Ishikawa (cell line): Measurements from ENCODE around the gene RTN4RL1.

ENCODE experiments used
- CEBPB ChIP-seq: IDR thresholded peaks from 2 replicates; pipeline ENCODE4 v1.6.1; 2012
- CREB1 ChIP-seq: IDR thresholded peaks from 2 replicates; pipeline ENCODE4 v1.6.1; 2012; ENCODE audit warnings: low read depth
- EGR1 ChIP-seq: IDR thresholded peaks from 2 replicates; pipeline ENCODE4 v1.6.1; 2012
- EP300 ChIP-seq: IDR thresholded peaks from 2 replicates; pipeline ENCODE4 v1.6.1; 2012; ENCODE audit warnings: borderline replicate concordance
- FOXM1 ChIP-seq: IDR thresholded peaks from 2 replicates; pipeline ENCODE4 v1.6.1; 2012; ENCODE audit warnings: low read depth, borderline replicate concordance
- NFIC ChIP-seq: IDR thresholded peaks from 2 replicates; pipeline ENCODE4 v1.6.1; 2012
- RAD21 ChIP-seq: IDR thresholded peaks from 2 replicates; pipeline ENCODE4 v1.6.1; 2012; ENCODE audit warnings: low read depth
- TAF1 ChIP-seq: IDR thresholded peaks from 2 replicates; pipeline ENCODE4 v1.6.1; 2012; ENCODE audit warnings: low read depth, mild to moderate bottlenecking
- TCF12 ChIP-seq: IDR thresholded peaks from 2 replicates; pipeline ENCODE4 v1.6.1; 2012; ENCODE audit warnings: low read depth
- TEAD4 ChIP-seq: IDR thresholded peaks from 2 replicates; pipeline ENCODE4 v1.6.1; 2012
- YY1 ChIP-seq: IDR thresholded peaks from 2 replicates; pipeline ENCODE4 v1.6.1; 2012; ENCODE audit warnings: low read depth
- ZBTB7A ChIP-seq: IDR thresholded peaks from 2 replicates; pipeline ENCODE4 v1.6.1; 2012; ENCODE audit warnings: low read depth
- TF ChIP-seq, protein P1 (sequence below): IDR thresholded peaks from 2 replicates; pipeline ENCODE4 v1.6.1; 2012; ENCODE audit warnings: low read depth, mild to moderate bottlenecking
- TF ChIP-seq, protein P2 (sequence below): IDR thresholded peaks from 2 replicates; pipeline ENCODE4 v1.6.1; 2012
- TF ChIP-seq, protein P3 (sequence below): IDR thresholded peaks from 2 replicates; pipeline ENCODE4 v1.6.1; 2012

The RTN4RL1 gene

DNA sequence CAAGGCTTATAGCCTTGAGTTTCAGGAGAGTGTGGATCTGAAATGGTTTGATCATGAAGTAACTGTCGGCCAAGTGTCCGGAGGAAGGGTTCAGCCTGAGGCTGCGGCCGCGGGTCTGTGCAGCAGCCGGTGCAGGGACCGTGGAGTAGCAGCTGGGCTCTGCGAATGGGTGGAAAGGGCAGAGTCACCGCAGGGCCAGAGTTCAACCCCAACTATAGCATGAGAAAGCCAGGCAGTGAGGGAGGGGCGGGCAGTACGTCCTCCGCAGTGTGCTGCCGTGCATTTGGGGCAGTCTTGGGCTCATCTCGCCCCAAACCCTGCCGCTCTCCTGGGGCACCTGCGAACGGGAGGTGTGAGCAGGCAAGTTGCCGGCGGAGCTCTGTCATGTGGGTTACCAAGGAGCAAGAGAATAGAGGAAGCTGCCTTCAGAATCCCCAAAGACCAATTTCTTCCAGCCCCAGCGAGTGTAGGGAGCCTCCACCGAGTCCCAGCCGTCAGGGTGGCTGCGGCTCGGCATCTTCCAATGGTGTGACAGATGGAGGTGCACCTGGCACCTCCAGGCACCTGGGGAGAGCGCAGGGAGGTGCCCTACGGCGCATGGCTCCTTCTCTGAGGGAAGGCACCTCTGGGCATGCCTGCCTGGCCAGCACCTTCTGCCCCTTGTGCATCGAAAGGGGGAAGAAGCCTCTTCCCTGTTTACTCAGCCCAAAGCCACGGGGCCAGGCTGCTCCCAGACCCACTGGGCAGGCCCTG is 108.0 kb downstream of the RTN4RL1 start:
- TF ChIP-seq CREB1 = no peak
- no peak for TF ChIP-seq TAF1
- TF ChIP-seq, protein P1, sequence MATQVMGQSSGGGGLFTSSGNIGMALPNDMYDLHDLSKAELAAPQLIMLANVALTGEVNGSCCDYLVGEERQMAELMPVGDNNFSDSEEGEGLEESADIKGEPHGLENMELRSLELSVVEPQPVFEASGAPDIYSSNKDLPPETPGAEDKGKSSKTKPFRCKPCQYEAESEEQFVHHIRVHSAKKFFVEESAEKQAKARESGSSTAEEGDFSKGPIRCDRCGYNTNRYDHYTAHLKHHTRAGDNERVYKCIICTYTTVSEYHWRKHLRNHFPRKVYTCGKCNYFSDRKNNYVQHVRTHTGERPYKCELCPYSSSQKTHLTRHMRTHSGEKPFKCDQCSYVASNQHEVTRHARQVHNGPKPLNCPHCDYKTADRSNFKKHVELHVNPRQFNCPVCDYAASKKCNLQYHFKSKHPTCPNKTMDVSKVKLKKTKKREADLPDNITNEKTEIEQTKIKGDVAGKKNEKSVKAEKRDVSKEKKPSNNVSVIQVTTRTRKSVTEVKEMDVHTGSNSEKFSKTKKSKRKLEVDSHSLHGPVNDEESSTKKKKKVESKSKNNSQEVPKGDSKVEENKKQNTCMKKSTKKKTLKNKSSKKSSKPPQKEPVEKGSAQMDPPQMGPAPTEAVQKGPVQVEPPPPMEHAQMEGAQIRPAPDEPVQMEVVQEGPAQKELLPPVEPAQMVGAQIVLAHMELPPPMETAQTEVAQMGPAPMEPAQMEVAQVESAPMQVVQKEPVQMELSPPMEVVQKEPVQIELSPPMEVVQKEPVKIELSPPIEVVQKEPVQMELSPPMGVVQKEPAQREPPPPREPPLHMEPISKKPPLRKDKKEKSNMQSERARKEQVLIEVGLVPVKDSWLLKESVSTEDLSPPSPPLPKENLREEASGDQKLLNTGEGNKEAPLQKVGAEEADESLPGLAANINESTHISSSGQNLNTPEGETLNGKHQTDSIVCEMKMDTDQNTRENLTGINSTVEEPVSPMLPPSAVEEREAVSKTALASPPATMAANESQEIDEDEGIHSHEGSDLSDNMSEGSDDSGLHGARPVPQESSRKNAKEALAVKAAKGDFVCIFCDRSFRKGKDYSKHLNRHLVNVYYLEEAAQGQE = no peak
- no peak for TF ChIP-seq EGR1
- TF ChIP-seq, protein P2, sequence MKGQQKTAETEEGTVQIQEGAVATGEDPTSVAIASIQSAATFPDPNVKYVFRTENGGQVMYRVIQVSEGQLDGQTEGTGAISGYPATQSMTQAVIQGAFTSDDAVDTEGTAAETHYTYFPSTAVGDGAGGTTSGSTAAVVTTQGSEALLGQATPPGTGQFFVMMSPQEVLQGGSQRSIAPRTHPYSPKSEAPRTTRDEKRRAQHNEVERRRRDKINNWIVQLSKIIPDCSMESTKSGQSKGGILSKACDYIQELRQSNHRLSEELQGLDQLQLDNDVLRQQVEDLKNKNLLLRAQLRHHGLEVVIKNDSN = no peak
- no peak for TF ChIP-seq RAD21
- TF ChIP-seq TEAD4 = no peak
- TF ChIP-seq CEBPB = no peak
- no peak for TF ChIP-seq ZBTB7A
- TF ChIP-seq, protein P3, sequence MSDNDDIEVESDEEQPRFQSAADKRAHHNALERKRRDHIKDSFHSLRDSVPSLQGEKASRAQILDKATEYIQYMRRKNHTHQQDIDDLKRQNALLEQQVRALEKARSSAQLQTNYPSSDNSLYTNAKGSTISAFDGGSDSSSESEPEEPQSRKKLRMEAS = no peak

DNA sequence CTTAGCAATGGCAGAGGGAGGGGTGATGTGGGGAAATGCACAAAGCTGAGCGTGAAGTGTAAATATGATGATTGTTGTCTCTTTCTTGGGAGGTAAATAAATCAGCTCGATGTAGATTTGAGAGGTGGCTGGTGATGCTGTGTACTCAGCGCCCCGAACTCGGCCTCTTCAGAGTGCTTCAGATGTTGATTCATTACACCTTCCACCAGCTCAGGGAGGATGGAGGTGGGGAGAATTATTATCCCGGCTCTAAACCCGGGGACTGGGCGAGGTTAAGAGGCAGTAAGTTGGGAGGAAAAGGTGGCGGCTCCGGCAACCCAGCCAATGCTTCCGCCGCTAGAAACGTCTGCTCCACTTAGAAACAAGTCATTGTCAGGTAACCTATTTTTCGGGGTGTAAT is 108.8 kb downstream of the RTN4RL1 start:
- TF ChIP-seq YY1 = no peak
- no peak for TF ChIP-seq EGR1
- TF ChIP-seq, protein P3 = no peak
- TF ChIP-seq RAD21 = no peak
- no peak for TF ChIP-seq CEBPB
- TF ChIP-seq CREB1 = no peak
- TF ChIP-seq TCF12 = no peak
- no peak for TF ChIP-seq TAF1
- TF ChIP-seq NFIC = no peak
- TF ChIP-seq, protein P2 = no peak

DNA sequence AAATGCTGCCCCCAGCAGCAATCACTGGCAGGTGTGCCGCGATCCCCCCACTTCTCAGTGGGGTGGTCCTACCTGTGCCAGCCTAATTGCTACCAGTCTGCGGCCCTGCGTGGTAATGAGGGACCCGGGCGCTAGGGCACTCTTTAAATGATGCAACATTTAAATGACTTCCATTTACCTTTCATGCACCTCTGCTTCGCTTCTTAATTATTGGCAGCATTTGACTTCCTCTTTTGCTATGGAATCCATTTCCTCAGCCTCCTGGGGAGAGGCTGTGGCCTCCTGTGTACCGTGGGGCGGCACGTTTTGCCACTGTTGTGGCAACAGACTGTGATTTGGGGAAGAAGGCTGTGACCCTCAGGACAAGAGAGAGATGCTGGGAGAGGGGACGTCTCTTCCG is 109.2 kb downstream of the RTN4RL1 start:
- TF ChIP-seq, protein P2 = no peak
- TF ChIP-seq TAF1 (no peak), YY1 (no peak), EP300 (no peak), TEAD4 (no peak), FOXM1 (no peak), TCF12 (no peak), ZBTB7A (no peak), CREB1 (no peak), CEBPB (no peak), EGR1 (no peak)

DNA sequence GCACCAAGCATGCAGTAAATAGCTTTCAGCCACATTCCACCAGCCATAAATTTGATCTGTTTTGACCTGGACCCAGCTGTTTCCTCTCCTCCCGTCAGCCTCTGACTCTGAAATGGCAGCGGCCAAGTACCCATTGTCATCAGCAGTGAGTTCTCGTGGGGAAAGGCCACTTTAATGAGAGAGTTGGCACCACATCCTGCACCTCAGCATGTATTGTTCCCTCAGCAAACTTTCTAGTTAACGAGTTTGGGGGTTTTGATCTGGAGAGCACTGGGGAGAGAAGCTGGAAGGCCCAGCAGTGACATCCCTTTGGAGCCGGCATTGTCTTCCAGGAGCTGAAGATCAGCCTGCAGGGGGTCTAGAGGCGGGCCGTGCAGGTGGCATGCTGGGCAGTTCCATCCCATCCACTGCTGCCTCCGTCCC is 110.5 kb downstream of the RTN4RL1 start:
- TF ChIP-seq FOXM1 (no peak), ZBTB7A (no peak), NFIC (no peak), EP300 (no peak), RAD21 (no peak), TEAD4 (no peak), TAF1 (no peak), CREB1 (no peak), YY1 (no peak), TCF12 (no peak), CEBPB (no peak), EGR1 (no peak)
- TF ChIP-seq, protein P1 = no peak
- TF ChIP-seq, protein P2 = no peak
- TF ChIP-seq, protein P3 = no peak
